Keratinocyte (primary cell): ENCODE measurements around the gene LAMP2. TPM values are rescaled to one million over a fixed set of nuclear protein-coding genes. Genes with fewer than 3 reads are reported as not detected.

ENCODE experiments used
- DNase-seq: peaks from one replicate; pipeline ENCODE4 v3.0.0-alpha.2; 2011; ENCODE audit warnings: low read depth, missing footprints, low spot score
- FAIRE-seq: peaks from 2 replicates; lab custom pipeline; 2011; peaks lifted over from hg19 to GRCh38; lab: Jason Lieb, UNC
- H2AFZ ChIP-seq: 2 replicates; pipeline ENCODE4 v1.6.0; 2012; ENCODE audit warnings: low read length, control low read depth, inconsistent platforms; ENCODE audit not compliant: control insufficient read depth
- H3K27ac ChIP-seq: 2 replicates; pipeline ENCODE4 v1.5.1; 2011; ENCODE audit warnings: low read length; ENCODE audit not compliant: control insufficient read depth, insufficient read depth
- H3K27me3 ChIP-seq: 3 replicates; pipeline ENCODE4 v1.6.0; 2011; ENCODE audit warnings: low read length; ENCODE audit not compliant: control insufficient read depth, insufficient read depth; ENCODE audit errors: extremely low read depth
- H3K36me3 ChIP-seq, 2 experiments: 2 replicates in 1 of 2; 3 replicates in 1 of 2; pipeline ENCODE4 v1.5.1; 2011; ENCODE audit warnings: low read length in 2 of 2, mild to moderate bottlenecking in 1 of 2; ENCODE audit not compliant: control insufficient read depth in 2 of 2, insufficient read depth in 2 of 2; ENCODE audit errors: extremely low read depth in 1 of 2
- H3K4me1 ChIP-seq: 3 replicates; pipeline ENCODE4 v1.5.1; 2011; ENCODE audit warnings: low read length; ENCODE audit not compliant: control insufficient read depth, insufficient read depth; ENCODE audit errors: extremely low read depth
- H3K4me2 ChIP-seq: 3 replicates; pipeline ENCODE4 v1.6.0; 2011; ENCODE audit warnings: low read depth, low read length; ENCODE audit not compliant: control insufficient read depth, insufficient read depth; ENCODE audit errors: extremely low read depth
- H3K4me3 ChIP-seq, 3 experiments: fragments of 200-600 bp in 1 of 3; sonication (generic) in 1 of 3; 2 replicates in 2 of 3; 3 replicates in 1 of 3; pipeline ENCODE4 v1.5.1; 2011 to 2016; ENCODE audit warnings: low read length in 3 of 3, mild to moderate bottlenecking in 3 of 3, control low read depth in 2 of 3, inconsistent platforms in 1 of 3, low read depth in 1 of 3, mixed read lengths in 1 of 3, mixed run types in 1 of 3, moderate library complexity in 1 of 3; ENCODE audit not compliant: control insufficient read depth in 2 of 3, insufficient read depth in 2 of 3; ENCODE audit errors: extremely low read depth in 1 of 3
- H3K79me2 ChIP-seq: 2 replicates; pipeline ENCODE4 v1.6.0; 2012; ENCODE audit warnings: low read length; ENCODE audit not compliant: control insufficient read depth, insufficient read depth
- H3K9ac ChIP-seq: 3 replicates; pipeline ENCODE4 v1.6.0; 2011; ENCODE audit warnings: low read length; ENCODE audit not compliant: control insufficient read depth, insufficient read depth; ENCODE audit errors: extremely low read depth
- H3K9me1 ChIP-seq: 3 replicates; pipeline ENCODE4 v1.6.0; 2011; ENCODE audit warnings: low read length; ENCODE audit not compliant: control insufficient read depth, insufficient read depth; ENCODE audit errors: extremely low read depth
- H3K9me3 ChIP-seq: 2 replicates; pipeline ENCODE4 v1.5.1; 2012; ENCODE audit warnings: low read depth, low read length; ENCODE audit not compliant: control insufficient read depth
- H4K20me1 ChIP-seq: 3 replicates; pipeline ENCODE4 v1.6.0; 2011; ENCODE audit warnings: low read length; ENCODE audit not compliant: control insufficient read depth, insufficient read depth; ENCODE audit errors: extremely low read depth
- EZH2 ChIP-seq: IDR thresholded peaks from one replicate; pipeline ENCODE4 v1.6.1; 2012; ENCODE audit warnings: inconsistent platforms, mild to moderate bottlenecking, low read length, moderate library complexity
- dilution Hi-C: fragments of 300-500 bp; cut with MboI; formaldehyde crosslinking; loops from one replicate; pipeline ENCODE4 v1.7.0; 2020; ENCODE audit warnings: low sequenced_read_pairs; ENCODE audit not compliant: extremely low pct_ligation_motif_present
- polyA plus RNA-seq, 5 experiments: library from polyadenylated mRNA; depleted of rRNA in 3 of 5; stranded (reverse) in 3 of 5; stranded (forward) in 1 of 5; unstranded in 1 of 5; fragments of >200 nt; gene quantifications; 1 replicate in 1 of 5; 2 replicates in 3 of 5; 3 replicates in 1 of 5; pipeline versions ENCODE4 v1.2.1 to v1.2.3, GENCODE V29; 2011 to 2012; ENCODE audit warnings: missing spikeins in 2 of 5, low read depth in 1 of 5, low replicate concordance in 1 of 5
- TF ChIP-seq, protein P1 (sequence below), 3 experiments: IDR thresholded peaks in 1 of 3; conservative IDR thresholded peaks in 1 of 3; optimal IDR thresholded peaks in 1 of 3; 2 replicates in 2 of 3; 3 replicates in 1 of 3; pipeline versions ENCODE3 to v1.5.1; 2011; ENCODE audit warnings: low read length in 3 of 3, mild to moderate bottlenecking in 3 of 3, moderate library complexity in 2 of 3, control low read depth in 1 of 3, inconsistent platforms in 1 of 3; ENCODE audit not compliant: insufficient read depth in 2 of 3; ENCODE audit errors: extremely low read depth in 1 of 3

LAMP2 gene
- polyA plus RNA-seq, 1 donor (not counting 4 experiments of a cell fraction or from before 2014, with no cell fraction given) = 200 TPM

DNA sequence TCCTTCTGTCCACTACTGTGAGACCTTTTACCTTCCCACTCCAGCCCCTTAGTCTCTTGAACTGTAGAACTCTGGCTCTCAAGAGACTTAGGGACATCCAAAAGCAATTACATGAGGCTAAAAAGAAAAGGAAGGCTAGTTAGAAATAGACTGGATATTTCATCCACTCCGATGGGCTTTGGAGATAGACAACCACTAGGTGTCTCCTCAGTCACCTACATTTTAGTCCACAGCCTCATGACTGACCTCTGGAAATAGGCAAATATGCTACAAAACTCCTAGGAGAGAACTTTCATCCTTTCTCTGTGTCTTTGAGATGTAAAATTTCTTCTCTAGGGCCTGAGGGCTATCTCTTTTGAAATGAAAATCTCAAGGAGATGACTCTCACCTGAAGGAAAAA lies 45.1 kb upstream of the LAMP2 start:
- H3K9ac ChIP-seq = no peak overlapping the region
- no peaks in the 10 kb centered on the region for H3K36me3 ChIP-seq
- H3K4me2 ChIP-seq = no peak overlapping the region
- H3K79me2 ChIP-seq = no peaks in the 10 kb centered on the region
- H3K27me3 ChIP-seq = no peaks in the 10 kb centered on the region
- H3K9me1 ChIP-seq = no peaks in the 10 kb centered on the region
- no peak overlapping the region for H3K4me3 ChIP-seq
- dilution Hi-C loops = no loop called here
- H3K4me1 ChIP-seq = no peaks in the 10 kb centered on the region
- H4K20me1 ChIP-seq = no peaks in the 10 kb centered on the region
- H3K9me3 ChIP-seq = no peaks in the 10 kb centered on the region
- TF ChIP-seq, protein P1, sequence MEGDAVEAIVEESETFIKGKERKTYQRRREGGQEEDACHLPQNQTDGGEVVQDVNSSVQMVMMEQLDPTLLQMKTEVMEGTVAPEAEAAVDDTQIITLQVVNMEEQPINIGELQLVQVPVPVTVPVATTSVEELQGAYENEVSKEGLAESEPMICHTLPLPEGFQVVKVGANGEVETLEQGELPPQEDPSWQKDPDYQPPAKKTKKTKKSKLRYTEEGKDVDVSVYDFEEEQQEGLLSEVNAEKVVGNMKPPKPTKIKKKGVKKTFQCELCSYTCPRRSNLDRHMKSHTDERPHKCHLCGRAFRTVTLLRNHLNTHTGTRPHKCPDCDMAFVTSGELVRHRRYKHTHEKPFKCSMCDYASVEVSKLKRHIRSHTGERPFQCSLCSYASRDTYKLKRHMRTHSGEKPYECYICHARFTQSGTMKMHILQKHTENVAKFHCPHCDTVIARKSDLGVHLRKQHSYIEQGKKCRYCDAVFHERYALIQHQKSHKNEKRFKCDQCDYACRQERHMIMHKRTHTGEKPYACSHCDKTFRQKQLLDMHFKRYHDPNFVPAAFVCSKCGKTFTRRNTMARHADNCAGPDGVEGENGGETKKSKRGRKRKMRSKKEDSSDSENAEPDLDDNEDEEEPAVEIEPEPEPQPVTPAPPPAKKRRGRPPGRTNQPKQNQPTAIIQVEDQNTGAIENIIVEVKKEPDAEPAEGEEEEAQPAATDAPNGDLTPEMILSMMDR (optimal IDR thresholded peaks at IDR 0.05 in 1 of 3, IDR thresholded peaks at IDR 0.05 in 1 of 3, conservative IDR thresholded peaks at IDR 0.05 in 1 of 3; ENCODE audit: extremely low read depth in 1 of 3, insufficient read depth in 2 of 3, low read length in 3 of 3) = peak; percentile 30 to 38 (median 34)
- no peak for TF ChIP-seq EZH2
- no peak overlapping the region for H2AFZ ChIP-seq
- DNase-seq = no peak
- FAIRE-seq = no peak
- no peak overlapping the region for H3K27ac ChIP-seq

DNA sequence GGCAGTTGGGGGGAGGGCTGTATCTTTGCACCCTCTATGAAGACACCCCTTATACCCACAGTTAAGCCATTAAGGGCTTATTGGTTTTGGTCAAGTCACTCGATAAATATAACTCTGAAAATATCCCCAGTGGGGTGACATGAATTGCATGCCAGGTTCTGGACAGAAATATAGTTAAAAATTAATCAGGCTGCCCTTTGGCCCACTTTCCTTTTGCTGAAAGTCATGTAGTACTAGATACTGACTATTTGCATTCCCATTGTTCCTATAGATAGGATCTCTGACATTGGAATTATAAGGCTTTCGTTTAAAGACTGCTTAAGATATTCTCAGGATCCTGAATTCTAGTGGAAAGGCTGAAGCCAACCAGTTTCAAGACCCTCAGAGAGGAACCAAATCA lies 43.5 kb upstream of the LAMP2 start:
- no peak for DNase-seq
- no peak overlapping the region for H3K27ac ChIP-seq
- no peak for FAIRE-seq

More for the DNA sequence above, 43.5 kb upstream of the LAMP2 start:
- Histone ChIP-seq H3K27me3 (no peaks in the 10 kb centered on the region), H4K20me1 (no peaks in the 10 kb centered on the region), H3K9me1 (no peaks in the 10 kb centered on the region), H3K9me3 (no peaks in the 10 kb centered on the region), H3K36me3 (no peaks in the 10 kb centered on the region), H2AFZ (no peak overlapping the region), H3K79me2 (no peaks in the 10 kb centered on the region), H3K4me2 (no peak overlapping the region), H3K4me3 (no peak overlapping the region), H3K9ac (no peak overlapping the region), H3K4me1 (no peaks in the 10 kb centered on the region)
- TF ChIP-seq EZH2 = no peak
- TF ChIP-seq, protein P1 (optimal IDR thresholded peaks at IDR 0.05 in 1 of 3, IDR thresholded peaks at IDR 0.05 in 1 of 3, conservative IDR thresholded peaks at IDR 0.05 in 1 of 3; ENCODE audit: extremely low read depth in 1 of 3, insufficient read depth in 2 of 3, low read length in 3 of 3) = no peak
- dilution Hi-C loops = no loop called here
